ENCODE data around the gene HUS1B. TPM values are rescaled to one million over a fixed set of nuclear protein-coding genes. Genes with fewer than 3 reads are reported as not detected.
A peak's percentile ranks its signal among the peaks of the same experiment; 100 is the strongest.
"Not testable (repeated sequence)": the region's sequence is repeated elsewhere in the genome, so short reads cannot be mapped to it uniquely, and the experiment has no call there.

The HUS1B gene
- not detected for polyA plus RNA-seq (2013, experiment 1 of 2; ENCODE audit: insufficient read length)
- polyA plus RNA-seq (2013, experiment 2 of 2; ENCODE audit: insufficient read length): 0.09 TPM

- no peak for DNase-seq
Measured at GRCh38 chr6:656460-657252, at the start of gene HUS1B. Gene HUS1B (minus strand): TSS chr6:657100. CDS start chr6:656944, 156 bp downstream.

DNA sequence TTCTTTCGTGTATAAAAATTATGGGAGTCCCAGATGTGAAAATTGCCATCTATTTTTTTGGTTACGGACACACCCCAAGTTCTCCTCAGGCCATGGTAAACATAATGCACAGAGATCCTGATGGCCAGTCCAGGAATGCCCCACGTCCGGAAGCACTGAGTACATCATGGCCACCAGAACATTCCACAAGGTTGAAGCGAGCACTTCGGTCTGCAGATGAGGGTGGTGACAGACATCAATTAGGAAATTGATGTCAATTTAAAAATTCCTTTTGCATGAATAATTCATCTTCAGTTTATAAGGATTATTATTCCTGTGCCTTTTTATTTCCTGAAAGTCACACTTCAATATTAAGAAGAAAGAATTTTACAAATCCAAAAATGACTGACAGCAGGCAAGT is 49.2 kb upstream of the HUS1B start:
- DNase-seq: peak; percentile 56

GRCh38 chr6:705047-705446 is 48.1 kb upstream of the HUS1B start:
- no peak for DNase-seq

- DNase-seq: peak; percentile 50
Measured at GRCh38 chr6:704046-704445, 47.1 kb upstream of the HUS1B start.

GRCh38 chr6:703552-703951 is 46.7 kb upstream of the HUS1B start:
- peak; percentile 49 for DNase-seq

- DNase-seq: no peak
Measured at GRCh38 chr6:701700-702479, 45.0 kb upstream of the HUS1B start.

- no peak for DNase-seq
Measured at GRCh38 chr6:701215-701614, 44.3 kb upstream of the HUS1B start.

GRCh38 chr6:700490-700889 is 43.6 kb upstream of the HUS1B start:
- no peak for DNase-seq

DNA sequence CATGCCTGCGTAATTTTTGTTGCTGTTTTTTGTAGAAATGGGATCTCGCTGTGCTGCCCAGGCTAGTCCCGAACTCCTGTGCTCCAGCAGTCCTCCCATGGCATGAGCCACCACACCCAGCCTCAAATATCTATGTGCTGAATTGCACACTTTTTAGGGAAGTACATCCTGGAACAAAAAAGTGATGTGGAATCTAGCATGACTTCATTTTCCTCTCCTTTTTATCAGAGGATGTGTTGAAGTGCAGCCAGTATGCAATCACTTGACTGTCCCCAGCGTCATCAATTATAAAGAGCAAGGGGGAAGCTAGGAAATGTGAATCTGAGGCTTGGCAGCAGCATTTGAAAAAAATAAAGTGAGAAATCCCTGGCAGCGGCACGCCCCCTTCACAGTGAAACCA is 42.4 kb upstream of the HUS1B start:
- no peak for DNase-seq

- DNase-seq: not testable (repeated sequence)
Measured at GRCh38 chr6:694431-695126, 37.7 kb upstream of the HUS1B start.

DNA sequence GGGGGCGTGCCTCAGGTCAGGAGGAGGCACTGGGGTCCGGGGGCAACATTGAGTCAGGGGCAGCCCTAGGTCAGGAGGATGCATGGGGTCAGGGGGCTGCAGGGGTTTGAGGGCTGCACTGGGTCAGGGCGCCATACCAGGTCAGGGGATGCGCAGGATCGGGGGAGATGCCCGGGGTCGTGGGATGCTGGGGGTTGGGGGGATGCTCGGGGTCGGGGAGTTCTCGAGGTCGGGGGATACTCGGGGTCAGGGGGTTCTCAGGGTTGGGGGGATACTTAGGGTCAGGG is 36.8 kb upstream of the HUS1B start:
- DNase-seq: no peak

DNA sequence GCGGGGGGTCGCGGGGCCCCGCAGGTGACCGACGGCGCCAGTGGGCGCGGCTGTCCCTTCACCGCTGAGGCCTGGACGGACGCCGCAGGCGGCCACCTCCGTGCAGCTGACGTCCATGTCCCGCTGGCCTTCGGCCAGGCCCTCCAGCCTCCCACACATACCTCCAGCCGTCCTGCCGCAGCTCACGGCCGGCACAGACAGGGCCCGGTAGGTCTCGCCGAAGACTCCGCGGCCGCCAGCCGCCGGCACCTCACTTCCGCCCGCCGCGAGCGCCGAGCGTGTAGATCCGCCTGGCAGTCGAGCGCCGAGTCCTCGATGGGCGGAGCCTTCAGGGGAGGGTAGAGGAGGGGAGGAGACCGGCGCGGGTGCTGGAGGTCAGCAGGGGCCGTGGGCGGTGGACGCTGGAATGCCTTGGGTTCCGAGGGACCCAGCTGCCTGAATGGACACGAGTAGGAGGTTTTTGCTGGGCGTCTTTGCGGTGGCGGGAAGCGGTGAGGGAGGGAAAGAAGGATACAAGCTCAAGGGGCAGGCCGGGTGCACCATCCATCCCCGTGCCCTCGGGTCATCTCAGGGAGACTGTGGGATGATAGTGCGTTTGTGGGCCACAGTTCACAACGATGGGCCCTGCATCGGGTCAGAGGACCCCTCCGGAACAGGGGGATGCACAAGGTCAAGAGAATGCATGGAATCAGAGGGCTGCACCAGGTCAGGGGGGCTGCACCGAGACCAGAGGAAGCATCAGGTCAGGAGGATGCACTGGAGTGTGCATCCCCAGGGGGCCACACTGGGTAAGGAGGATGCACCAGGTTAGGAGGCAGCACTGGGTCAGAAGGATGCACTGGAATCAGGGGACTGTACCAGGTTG is 36.2 kb upstream of the HUS1B start, which contains the start of gene EXOC2:
Gene EXOC2, minus strand, starts transcription at position 282 of the 865 bp plus-strand sequence. CDS start 55,321 bp downstream, outside the sequence.
- DNase-seq: peak; percentile 80

GRCh38 chr6:692356-692851 is 35.5 kb upstream of the HUS1B start:
- DNase-seq: peak; percentile 12

DNA sequence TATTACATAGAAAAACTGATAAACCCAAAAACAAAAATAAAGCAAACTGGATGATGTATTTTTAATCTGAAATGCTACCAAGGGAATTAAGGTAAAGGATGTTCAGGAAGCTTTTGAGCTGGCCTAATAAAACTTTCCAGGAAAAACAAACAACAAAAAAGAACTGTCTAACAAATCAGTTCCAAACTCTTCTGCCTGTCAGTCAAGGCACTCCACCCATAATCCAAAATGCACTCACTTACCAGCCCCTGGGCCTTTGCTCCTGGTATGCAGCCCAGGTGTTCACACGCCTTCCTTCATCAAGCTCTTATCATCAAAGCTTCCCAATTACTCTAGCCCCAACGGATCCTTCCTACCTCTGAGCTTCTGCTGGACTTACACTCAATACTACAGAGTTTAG is 32.3 kb upstream of the HUS1B start:
- no peak for DNase-seq

GRCh38 chr6:686497-686896 is 29.6 kb upstream of the HUS1B start:
- DNase-seq: peak; percentile 25

DNA sequence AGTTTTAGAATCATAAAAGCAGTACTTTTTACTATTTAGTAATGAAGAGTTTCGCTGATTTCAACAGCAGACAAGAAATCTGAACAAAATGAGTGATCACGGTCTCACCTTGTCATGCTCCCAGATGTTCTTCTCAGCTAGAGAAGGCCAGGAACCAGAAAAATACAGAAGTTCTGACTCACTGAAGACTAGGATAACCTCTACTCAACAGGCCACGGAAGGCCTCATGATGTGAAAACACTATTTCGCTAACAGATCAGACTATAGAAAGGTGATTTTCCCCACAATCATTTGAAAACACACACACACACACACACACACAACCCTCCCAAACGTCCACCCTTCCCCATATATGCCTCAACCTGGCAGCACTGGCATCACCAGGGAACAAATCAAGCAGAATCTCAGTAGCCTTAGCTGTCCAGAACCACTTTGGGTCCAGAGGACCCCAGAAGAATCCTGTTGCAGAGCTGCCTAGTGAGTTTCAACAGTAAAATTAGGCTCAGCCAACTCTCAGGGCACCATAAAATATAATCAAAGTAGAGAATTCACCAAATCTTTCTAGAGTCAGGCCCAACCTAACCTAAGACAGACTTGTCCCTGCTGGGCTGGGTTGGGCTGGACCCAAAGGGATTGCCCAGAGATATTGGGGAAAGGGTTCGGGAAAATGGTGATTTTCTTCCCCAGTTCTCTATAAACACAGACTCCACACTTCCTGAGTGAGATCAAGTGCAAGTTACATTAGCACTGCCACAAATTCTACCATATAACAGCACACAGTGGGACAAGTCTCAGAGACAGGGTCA is 28.1 kb upstream of the HUS1B start:
- DNase-seq: peak; percentile 57

GRCh38 chr6:683742-684440 is 27.0 kb upstream of the HUS1B start:
- peak; percentile 97 for DNase-seq

- no peak for DNase-seq
Measured at GRCh38 chr6:680666-681340, 23.9 kb upstream of the HUS1B start.

DNA sequence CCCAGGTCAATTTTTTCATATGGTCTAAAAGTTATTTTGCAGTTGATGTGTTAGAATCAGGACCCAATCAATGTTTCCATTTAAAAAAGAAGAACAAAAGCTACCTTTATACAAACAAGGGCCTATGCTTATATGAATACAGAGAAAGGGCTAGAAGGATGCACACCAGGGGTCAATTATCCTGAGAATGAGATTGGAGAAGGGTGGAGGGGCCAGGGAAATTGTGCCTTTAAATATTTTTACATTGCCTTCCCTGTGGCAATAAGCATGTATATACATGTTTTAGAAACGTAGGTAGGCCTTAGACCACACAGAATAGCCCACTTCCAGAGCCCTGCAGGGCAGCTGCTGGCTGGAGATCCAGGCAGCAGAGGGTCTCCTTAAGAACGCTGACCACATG is 23.4 kb upstream of the HUS1B start:
- DNase-seq: no peak

- DNase-seq: peak; percentile 35
Measured at GRCh38 chr6:679282-679681, 22.4 kb upstream of the HUS1B start.
